MCF 10A (cell line): ENCODE measurements around the gene PAPSS1. TPM values are rescaled to one million over a fixed set of nuclear protein-coding genes. Genes with fewer than 3 reads are reported as not detected.

ENCODE experiments used
- BruUV-seq: library from RNA; stranded (reverse); fragments of 400-500 nt; replicated peaks from 2 replicates; lab custom pipeline; 2021; lab: Mats Ljungman, UMichigan
- CTCF ChIA-PET: fragments of 300-600 bp; sonication (Branson Sonifier 250); formaldehyde crosslinking; extraction: SDS; loops from one replicate; lab custom pipeline; 2021; ENCODE audit warnings: antibody characterized with exemption, inconsistent platforms; lab: Yijun Ruan, JAX
- POLR2A ChIA-PET: fragments of 300-600, 350-650 bp; sonication (Branson Sonifier 250); formaldehyde crosslinking; extraction: SDS; loops from one replicate; lab custom pipeline; 2020; ENCODE audit warnings: antibody characterized with exemption, inconsistent platforms; lab: Yijun Ruan, JAX
- DNase-seq: peaks from one replicate; pipeline ENCODE4 v3.0.0-alpha.2; 2018; ENCODE audit not compliant: unreplicated experiment
- H3K27ac Mint-ChIP-seq: one replicate; pipeline ENCODE4 v1.8.0; 2022; ENCODE audit warnings: mild to moderate bottlenecking, low read depth, mixed read lengths; ENCODE audit not compliant: unreplicated experiment
- H3K27me3 Mint-ChIP-seq: one replicate; pipeline ENCODE4 v1.8.0; 2022; ENCODE audit warnings: mixed read lengths; ENCODE audit not compliant: insufficient read depth, unreplicated experiment
- H3K36me3 Mint-ChIP-seq: one replicate; pipeline ENCODE4 v1.8.0; 2022; ENCODE audit warnings: mild to moderate bottlenecking, moderate library complexity, mixed read lengths; ENCODE audit not compliant: insufficient read depth, unreplicated experiment
- H3K4me1 Mint-ChIP-seq: one replicate; pipeline ENCODE4 v1.8.0; 2022; ENCODE audit warnings: mixed read lengths; ENCODE audit not compliant: insufficient read depth, unreplicated experiment
- H3K4me3 Mint-ChIP-seq: one replicate; pipeline ENCODE4 v1.8.0; 2022; ENCODE audit warnings: mild to moderate bottlenecking, moderate library complexity, mixed read lengths; ENCODE audit not compliant: unreplicated experiment
- H3K9me3 Mint-ChIP-seq: one replicate; pipeline ENCODE4 v1.8.0; 2022; ENCODE audit warnings: mixed read lengths; ENCODE audit not compliant: unreplicated experiment
- intact Hi-C: fragments of 100-400 bp; cut with micrococcal nuclease; formaldehyde crosslinking; loops from 2 replicates; pipeline ENCODE4 v1.14.1; 2022
- total RNA-seq: library from RNA; stranded (reverse); gene quantifications from 2 replicates; pipeline ENCODE4 v1.2.3, GENCODE V29; 2022
- TF ChIP-seq, protein P1 (sequence below): fragments of 200-600 bp; IDR thresholded peaks from one replicate; pipeline ENCODE4 v1.8.0; 2022; ENCODE audit warnings: antibody characterized with exemption, mild to moderate bottlenecking; ENCODE audit not compliant: unreplicated experiment

The PAPSS1 gene
- total RNA-seq, 1 experiment from 2014 or later: 63.9 TPM

DNA sequence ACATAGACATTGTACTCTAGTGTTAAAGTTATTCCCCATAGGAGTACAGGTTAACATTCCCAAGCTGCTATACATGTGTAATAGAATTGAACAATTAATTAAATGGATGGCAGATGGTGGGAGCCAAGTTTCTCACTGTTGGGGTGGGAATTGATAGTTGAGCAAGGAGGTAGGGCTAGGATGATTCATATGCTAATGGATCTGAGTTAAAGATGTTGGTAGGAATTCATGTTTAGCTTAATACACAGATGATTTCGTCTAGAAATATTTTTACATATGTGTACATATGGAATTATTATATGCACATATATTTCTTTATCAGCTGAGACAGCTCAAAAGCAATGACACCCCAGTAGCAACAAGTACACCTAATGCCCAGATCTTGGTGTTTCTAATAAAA lies 26.1 kb upstream of the PAPSS1 start:
- peaks cover 14% of the 10 kb centered on the region for H3K9me3 Mint-ChIP-seq
- intact Hi-C loops: no loop called here
- H3K27ac Mint-ChIP-seq: no peak overlapping the region
- H3K36me3 Mint-ChIP-seq: no peaks in the 10 kb centered on the region
- TF ChIP-seq, protein P1, sequence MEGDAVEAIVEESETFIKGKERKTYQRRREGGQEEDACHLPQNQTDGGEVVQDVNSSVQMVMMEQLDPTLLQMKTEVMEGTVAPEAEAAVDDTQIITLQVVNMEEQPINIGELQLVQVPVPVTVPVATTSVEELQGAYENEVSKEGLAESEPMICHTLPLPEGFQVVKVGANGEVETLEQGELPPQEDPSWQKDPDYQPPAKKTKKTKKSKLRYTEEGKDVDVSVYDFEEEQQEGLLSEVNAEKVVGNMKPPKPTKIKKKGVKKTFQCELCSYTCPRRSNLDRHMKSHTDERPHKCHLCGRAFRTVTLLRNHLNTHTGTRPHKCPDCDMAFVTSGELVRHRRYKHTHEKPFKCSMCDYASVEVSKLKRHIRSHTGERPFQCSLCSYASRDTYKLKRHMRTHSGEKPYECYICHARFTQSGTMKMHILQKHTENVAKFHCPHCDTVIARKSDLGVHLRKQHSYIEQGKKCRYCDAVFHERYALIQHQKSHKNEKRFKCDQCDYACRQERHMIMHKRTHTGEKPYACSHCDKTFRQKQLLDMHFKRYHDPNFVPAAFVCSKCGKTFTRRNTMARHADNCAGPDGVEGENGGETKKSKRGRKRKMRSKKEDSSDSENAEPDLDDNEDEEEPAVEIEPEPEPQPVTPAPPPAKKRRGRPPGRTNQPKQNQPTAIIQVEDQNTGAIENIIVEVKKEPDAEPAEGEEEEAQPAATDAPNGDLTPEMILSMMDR: no peak
- no peak overlapping the region for H3K4me3 Mint-ChIP-seq
- H3K27me3 Mint-ChIP-seq: peaks cover 34% of the 10 kb centered on the region
- ChIA-PET POLR2A (interaction anchor here (0.7 to 1.5 kb wide), 3 partner anchors 9 to 66 kb away, joined by 3 read pairs; partner anchors contain the start of gene PAPSS1), CTCF (interaction anchor here (0.6 to 6.3 kb wide), 3 partner anchors 10 to 695 kb away, joined by 3 to 58 read pairs (median 3); no protein-coding TSS in a partner anchor)
- H3K4me1 Mint-ChIP-seq: no peaks in the 10 kb centered on the region
- no TSS peak for BruUV-seq
- DNase-seq: no peak

DNA sequence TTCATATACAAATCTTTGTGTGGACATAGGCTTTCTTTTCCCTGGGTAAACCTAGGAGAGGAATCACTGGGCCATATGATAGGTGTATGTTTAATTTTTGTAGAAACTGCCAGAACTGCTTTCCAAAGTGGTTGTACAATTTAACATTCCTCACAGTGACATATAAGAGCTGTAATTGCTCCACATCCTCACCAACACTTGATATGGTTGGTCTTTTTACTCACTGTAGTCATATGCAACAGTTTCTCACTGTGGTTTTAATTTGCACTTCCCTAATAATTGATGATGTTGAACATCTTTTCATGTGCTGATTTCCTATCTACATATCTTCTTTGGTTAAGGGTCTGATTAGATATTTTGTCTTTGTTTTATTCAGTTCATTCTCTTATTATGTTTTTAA lies 24.5 kb upstream of the PAPSS1 start:
- Mint-ChIP-seq H3K36me3 (no peaks in the 10 kb centered on the region), H3K4me1 (no peaks in the 10 kb centered on the region), H3K9me3 (peaks cover 14% of the 10 kb centered on the region), H3K4me3 (no peak overlapping the region), H3K27me3 (peaks cover 19% of the 10 kb centered on the region), H3K27ac (no peak overlapping the region)
- no TSS peak for BruUV-seq
- POLR2A ChIA-PET: no interaction called here
- intact Hi-C loops: no loop called here
- TF ChIP-seq, protein P1: no peak
- CTCF ChIA-PET: interaction anchor here (0.7 to 6.3 kb wide), 2 partner anchors 9 to 97 kb away, joined by 5 to 58 read pairs; no protein-coding TSS in a partner anchor
- no peak for DNase-seq

DNA sequence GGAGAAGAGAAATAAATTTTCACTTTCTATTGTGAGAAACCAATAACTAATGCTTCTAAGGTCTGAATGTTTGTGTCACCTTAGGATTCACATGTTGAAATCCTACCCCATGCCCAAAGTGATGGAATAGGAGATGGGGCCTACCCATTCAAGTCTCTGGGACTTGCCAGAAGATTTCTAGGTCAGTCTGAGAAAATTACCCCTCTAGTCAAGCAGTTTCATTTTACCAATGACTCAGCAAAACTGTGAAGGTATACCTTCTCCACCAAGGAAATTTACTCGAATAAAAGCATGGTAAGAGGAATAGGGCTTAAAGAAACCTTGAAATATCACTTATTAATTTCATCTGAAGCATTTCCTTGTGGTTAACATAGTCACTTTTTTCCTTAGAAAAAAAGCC lies 23.5 kb upstream of the PAPSS1 start:
- BruUV-seq: no TSS peak
- Mint-ChIP-seq H3K4me1 (no peaks in the 10 kb centered on the region), H3K36me3 (no peaks in the 10 kb centered on the region), H3K9me3 (peaks cover 14% of the 10 kb centered on the region), H3K4me3 (no peak overlapping the region), H3K27me3 (peaks cover 9% of the 10 kb centered on the region), H3K27ac (no peak overlapping the region)
- ChIA-PET POLR2A (no interaction called here), CTCF (no interaction called here)
- no peak for DNase-seq
- intact Hi-C loops: no loop called here
- TF ChIP-seq, protein P1: no peak

DNA sequence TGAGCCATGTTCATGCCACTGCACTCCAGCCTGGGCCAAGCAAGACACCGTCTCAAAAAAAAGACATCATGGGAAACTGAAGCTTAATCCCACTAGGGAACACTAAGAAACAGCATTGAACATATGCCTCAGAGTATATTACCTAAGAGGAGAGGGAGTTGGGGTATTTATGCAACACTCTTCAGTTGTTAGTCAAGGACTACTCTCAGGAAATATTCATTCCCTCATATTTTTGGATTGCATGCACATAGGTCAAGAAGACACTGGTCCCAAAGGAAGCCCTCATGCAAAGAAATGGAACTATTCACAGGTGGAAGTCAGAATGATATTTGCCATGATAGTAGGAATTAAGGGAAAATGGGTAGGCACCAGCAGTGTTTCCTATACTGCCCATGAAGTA lies 22.8 kb upstream of the PAPSS1 start:
- H3K36me3 Mint-ChIP-seq: no peaks in the 10 kb centered on the region
- H3K4me1 Mint-ChIP-seq: no peaks in the 10 kb centered on the region
- H3K4me3 Mint-ChIP-seq: no peak overlapping the region
- no peak overlapping the region for H3K27ac Mint-ChIP-seq
- ChIA-PET POLR2A (no interaction called here), CTCF (no interaction called here)
- no TSS peak for BruUV-seq
- H3K9me3 Mint-ChIP-seq: peaks cover 14% of the 10 kb centered on the region
- intact Hi-C loops: no loop called here
- TF ChIP-seq, protein P1: no peak
- no peak for DNase-seq
- H3K27me3 Mint-ChIP-seq: peaks cover 1% of the 10 kb centered on the region
